ENCODE data around the gene ADAMTS1.

Gene ADAMTS1

GRCh38 chr21:26835027-26835713 lies 10.0 kb downstream of the ADAMTS1 start:
- no peak overlapping the region for H3K4me3 ChIP-seq (ENCODE audit: low read depth, low read length)
- H3K4me1 ChIP-seq (ENCODE audit: control insufficient read depth, insufficient read depth, low read length): peaks cover 12% of the 10 kb centered on the region; the same call in 1 of the 2 replicates
- CTCF ChIA-PET: interaction anchor here (0.6 to 1.0 kb wide), 4 partner anchors 9 to 97 kb away, joined by 3 to 4 read pairs (median 3); no protein-coding TSS in a partner anchor
- H3K36me3 ChIP-seq (ENCODE audit: control insufficient read depth in 2 of 2, insufficient read depth in 1 of 2, low read length in 2 of 2): peaks cover 39 to 40% of the 10 kb centered on the region in 2 experiments
- H3K9me3 ChIP-seq (ENCODE audit: control insufficient read depth, insufficient read depth, low read depth, low read length): no peaks in the 10 kb centered on the region
- POLR2A ChIA-PET: interaction anchor here (1.8 to 1.9 kb wide), 2 partner anchors 9 to 10 kb away, joined by 17 to 21 read pairs; partner anchors contain the start of gene ADAMTS1
- peak overlapping the region; percentile 16; the same call in 1 of the 2 replicates for H3K27ac ChIP-seq (ENCODE audit: extremely low read depth, low read depth, low read length)
- no peak for TF ChIP-seq ZNF544 (tag by site-specific recombination; IDR thresholded peaks at IDR 0.05)
- TF ChIP-seq OSR2 (tag by site-specific recombination; IDR thresholded peaks at IDR 0.05): no peak; the same call in 1 of the 2 replicates
- TF ChIP-seq ZNF596 (tag by site-specific recombination; IDR thresholded peaks at IDR 0.05): 0 out of 2 replicates have a peak, but pooled peaks have one; percentile 12
- no peak for TF ChIP-seq ZNF302 (tag by site-specific recombination; IDR thresholded peaks at IDR 0.05; ENCODE audit: low read depth)
- TF ChIP-seq REPIN1 (tag by site-specific recombination; IDR thresholded peaks at IDR 0.05; ENCODE audit: low read depth): no peak
- TF ChIP-seq CTCF (tag by site-specific recombination; IDR thresholded peaks at IDR 0.05): no peak
- no peak for TF ChIP-seq ZNF561 (tag by site-specific recombination; IDR thresholded peaks at IDR 0.05; ENCODE audit: borderline replicate concordance)
- TF ChIP-seq PRDM6 (tag by site-specific recombination; IDR thresholded peaks at IDR 0.05): peak; percentile 92
- no peak for TF ChIP-seq MEIS1 (CRISPR knock-in tag; IDR thresholded peaks at IDR 0.05; ENCODE audit: borderline replicate concordance)
- TF ChIP-seq ZNF112 (tag by site-specific recombination; IDR thresholded peaks at IDR 0.05): no peak
- no peak for TF ChIP-seq ZNF157 (tag by site-specific recombination; IDR thresholded peaks at IDR 0.05)
- no peak for TF ChIP-seq KLF7 (tag by site-specific recombination; IDR thresholded peaks at IDR 0.05; ENCODE audit: borderline replicate concordance)
- no peak for TF ChIP-seq ELK4 (IDR thresholded peaks at IDR 0.05; ENCODE audit: borderline replicate concordance, low read depth, low read length)
- TF ChIP-seq ZBTB49 (tag by site-specific recombination; IDR thresholded peaks at IDR 0.05; ENCODE audit: low read depth): no peak
- TF ChIP-seq ZNF677 (tag by site-specific recombination; IDR thresholded peaks at IDR 0.05): no peak
- TF ChIP-seq OVOL3 (tag by site-specific recombination; IDR thresholded peaks at IDR 0.05): no peak
- no peak for TF ChIP-seq ZBTB20 (tag by site-specific recombination; IDR thresholded peaks at IDR 0.05)
- TF ChIP-seq ZNF23 (tag by site-specific recombination; IDR thresholded peaks at IDR 0.05; ENCODE audit: borderline replicate concordance): no peak
- TF ChIP-seq ZNF76 (tag by site-specific recombination; IDR thresholded peaks at IDR 0.05; ENCODE audit: borderline replicate concordance, low read depth): 0 out of 2 replicates have a peak, but pooled peaks have one; percentile 57
- TF ChIP-seq KLF9 (tag by site-specific recombination; IDR thresholded peaks at IDR 0.05; ENCODE audit: low read depth): peak; percentile 29; the same call in 1 of the 2 replicates
- TF ChIP-seq ZNF37A (tag by site-specific recombination; IDR thresholded peaks at IDR 0.05): no peak
- TF ChIP-seq YY1 (tag by site-specific recombination; IDR thresholded peaks at IDR 0.05): peak; percentile 51; the same call in 1 of the 2 replicates
- no peak for TF ChIP-seq ZNF202 (tag by site-specific recombination; IDR thresholded peaks at IDR 0.05; ENCODE audit: borderline replicate concordance)
- no peak for TF ChIP-seq TSHZ1 (tag by site-specific recombination; IDR thresholded peaks at IDR 0.05; ENCODE audit: borderline replicate concordance)
- TF ChIP-seq GLIS1 (tag by site-specific recombination; IDR thresholded peaks at IDR 0.05): peak; percentile 25; the same call in 1 of the 2 replicates
- TF ChIP-seq SCRT2 (tag by site-specific recombination; IDR thresholded peaks at IDR 0.05): no peak
- no peak for TF ChIP-seq ZNF174 (tag by site-specific recombination; IDR thresholded peaks at IDR 0.05)

All from HEK293 (cell line).